NCI-H1694 (cell line): ENCODE data around the gene COQ9.

Source experiments
- DNase-seq: peaks from one replicate; lab custom pipeline; 2025; lab: John Stamatoyannopoulos, UW

COQ9 gene

DNA sequence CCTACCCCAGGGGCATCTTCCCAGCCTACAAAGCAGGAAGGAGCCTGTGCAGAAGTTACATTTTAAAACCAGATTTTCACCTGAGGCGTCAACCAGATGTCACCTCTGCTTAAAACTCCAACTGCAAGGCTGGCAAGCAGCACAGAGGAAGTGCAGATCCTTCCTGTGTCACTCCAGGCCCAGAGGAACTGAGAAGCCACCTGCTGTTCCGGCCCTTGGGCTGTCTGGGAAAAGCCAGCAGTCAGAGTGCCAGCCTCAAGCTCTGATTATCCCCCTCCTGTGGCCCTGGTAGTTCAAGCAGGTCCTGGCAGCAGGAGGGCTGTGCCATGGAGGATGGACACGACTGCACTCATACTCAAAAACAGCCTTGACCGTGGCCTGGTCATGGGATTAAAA lies 25.4 kb downstream of the COQ9 start:
- no peak for DNase-seq

DNA sequence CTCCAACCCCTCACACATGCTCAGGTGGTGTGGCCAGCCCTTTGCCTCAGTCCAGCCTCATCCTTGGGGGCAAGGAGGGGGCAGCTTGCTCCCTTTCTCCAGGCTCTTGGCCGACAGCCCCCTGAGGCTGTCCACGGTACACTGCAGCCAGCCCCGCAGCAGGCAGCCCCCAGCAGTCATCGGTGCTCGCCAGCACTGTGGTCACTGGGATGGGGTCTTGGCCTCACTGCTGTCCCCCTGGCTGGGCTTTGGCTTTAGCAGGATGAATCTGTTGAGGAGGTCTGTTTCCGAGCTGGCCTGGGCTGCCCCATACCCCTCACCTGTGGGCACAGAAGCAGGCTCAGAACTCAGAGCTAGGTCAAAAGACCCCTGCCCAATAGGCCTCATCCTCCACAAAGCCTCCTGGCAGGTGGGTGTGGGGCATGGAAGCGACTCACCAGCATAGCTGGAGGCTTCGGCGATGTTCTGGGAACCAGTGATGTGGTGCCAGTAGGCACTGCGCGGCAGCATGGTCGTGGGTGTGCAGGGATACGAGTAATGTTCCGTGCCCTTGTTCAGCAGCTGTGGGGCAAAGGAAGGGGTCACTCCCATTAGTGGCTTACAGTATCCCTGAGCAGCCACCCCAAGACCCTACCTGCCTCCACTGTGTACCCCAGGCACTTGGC lies 26.0 kb downstream of the COQ9 start:
- DNase-seq: no peak

DNA sequence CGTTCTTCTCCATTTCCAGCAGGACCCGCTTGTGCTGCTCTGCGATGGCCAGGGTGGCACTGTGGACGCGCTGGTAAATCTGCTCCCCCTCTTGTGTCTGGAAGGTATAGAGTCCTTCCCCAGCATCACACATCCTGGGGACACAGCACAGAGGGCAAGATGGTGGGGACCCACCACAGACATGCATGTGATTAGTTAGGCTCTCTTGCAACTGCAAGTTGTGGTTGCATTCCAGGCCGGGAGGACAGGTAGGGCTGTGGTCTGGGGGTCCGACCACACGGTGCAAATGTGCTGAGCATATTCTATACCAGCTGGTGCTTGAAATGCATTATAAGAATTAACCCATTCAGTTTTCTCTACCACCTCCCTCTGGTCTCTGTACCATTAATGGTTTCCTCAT lies 26.6 kb downstream of the COQ9 start:
- no peak for DNase-seq

DNA sequence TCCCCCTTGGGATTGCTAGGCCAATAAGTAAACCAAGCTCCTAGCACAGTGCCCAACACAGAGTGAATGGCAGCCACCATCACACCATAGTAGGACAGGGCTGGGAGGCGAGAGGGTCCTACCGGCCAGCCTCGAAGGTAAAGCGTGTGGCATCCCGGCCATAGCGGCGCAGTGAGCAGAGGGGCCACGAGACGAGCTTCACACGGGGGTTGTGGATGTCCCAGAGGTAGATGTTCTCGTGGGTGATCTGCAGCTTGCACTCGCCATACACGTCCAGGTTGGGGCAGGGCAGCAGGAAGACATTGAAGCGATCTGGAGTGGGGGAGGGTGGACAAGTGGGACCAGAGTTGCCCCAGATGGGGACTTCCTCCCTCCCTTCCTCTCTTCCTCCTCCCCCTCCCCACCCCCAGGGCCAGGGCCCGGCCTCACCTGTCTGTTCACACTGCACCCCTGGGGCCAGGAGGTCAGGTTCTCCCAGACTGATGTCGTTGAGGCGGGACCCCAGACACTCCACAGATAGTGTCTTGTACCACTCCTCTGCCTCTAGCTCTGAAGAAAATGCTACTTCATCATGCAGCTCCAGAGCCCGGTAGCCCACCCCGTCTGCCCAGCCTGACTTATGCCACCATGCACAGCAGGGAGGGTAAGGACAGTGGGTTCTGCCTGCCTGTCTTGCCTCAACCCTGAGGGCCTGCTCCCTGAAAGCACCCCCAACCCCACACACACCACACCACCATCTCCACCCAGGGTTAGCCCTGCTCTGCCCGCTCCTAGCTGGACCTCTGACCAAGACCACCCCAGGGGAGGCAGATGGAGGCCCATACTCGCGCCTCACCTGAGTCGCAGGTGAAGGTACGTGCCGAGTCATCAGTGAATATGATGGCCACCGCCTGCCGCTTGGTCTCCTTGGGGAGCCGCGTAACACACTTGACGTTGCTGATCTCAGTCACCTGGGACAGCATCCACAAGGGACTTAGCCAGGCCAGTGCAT lies 27.7 kb downstream of the COQ9 start:
- no peak for DNase-seq

DNA sequence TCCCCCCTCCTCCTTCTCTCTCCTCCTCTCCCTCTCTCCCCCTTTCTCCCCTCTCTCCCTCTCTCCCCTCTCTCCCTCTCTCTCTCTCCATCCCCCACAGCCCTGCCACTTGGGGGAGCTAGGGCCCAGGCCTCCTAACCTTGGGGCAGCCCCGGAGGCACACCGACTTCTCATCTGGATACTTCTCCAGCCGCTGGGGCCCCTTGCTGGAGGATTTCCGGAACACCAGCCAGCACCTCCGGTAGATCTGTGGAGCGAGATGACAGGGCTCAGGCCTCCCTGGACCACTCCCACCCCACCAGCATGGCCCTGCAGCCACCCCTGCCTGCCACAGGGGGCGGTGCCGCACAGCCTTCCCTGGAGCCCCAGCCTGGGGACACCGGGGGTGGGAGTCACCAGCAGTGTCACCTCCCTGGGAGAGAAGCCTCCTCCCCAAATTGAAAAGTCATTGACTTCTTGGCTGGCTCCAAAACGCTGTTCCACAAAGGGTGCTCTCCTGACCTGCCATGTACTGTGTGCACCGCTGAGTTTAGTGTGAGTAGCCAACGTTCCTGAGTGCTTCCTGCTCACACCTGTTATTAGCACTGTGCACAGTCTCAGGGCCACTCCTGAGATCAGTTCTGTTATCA lies 28.5 kb downstream of the COQ9 start:
- DNase-seq: no peak

DNA sequence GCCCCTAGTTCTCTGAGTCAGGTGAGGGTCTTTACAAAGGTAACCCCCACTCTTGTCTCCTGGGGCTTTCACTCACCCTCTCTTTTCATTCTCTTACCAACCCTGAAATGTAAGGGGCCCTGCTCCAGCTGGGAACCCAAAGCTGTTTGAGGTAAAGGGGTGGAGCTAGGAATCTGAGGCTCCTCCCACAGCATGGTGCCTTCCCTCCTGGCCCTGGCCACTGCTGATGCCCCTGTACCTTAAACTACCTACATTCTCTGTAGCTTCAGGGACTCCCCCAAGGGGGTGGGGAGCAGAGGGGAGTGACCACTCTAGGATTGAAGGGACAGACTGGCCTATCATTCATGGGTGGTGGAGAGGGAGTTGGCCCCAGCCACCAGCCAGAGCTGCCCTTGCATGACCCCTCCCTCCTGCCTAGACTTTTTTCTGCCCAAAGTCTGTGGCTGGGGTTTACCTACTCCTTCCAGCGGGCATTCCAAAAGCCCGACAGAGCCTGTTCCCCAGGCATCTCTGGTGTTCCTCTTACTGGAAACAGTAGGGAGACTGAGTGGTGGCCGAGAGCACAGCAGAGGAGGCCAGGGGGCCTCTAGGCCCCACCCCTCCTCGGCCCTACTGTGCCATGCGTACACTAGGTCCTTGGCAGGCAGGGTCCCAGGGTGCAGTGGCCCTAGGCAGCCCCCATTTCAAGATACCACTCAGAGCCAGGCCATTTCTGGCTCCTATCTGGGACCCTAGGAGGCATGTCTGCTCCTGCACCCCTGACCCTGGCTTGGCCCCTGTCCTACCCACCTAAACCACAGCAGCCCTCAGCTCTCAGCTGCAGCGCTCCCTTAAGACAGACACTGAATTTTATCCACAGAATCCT lies 29.5 kb downstream of the COQ9 start:
- no peak for DNase-seq

DNA sequence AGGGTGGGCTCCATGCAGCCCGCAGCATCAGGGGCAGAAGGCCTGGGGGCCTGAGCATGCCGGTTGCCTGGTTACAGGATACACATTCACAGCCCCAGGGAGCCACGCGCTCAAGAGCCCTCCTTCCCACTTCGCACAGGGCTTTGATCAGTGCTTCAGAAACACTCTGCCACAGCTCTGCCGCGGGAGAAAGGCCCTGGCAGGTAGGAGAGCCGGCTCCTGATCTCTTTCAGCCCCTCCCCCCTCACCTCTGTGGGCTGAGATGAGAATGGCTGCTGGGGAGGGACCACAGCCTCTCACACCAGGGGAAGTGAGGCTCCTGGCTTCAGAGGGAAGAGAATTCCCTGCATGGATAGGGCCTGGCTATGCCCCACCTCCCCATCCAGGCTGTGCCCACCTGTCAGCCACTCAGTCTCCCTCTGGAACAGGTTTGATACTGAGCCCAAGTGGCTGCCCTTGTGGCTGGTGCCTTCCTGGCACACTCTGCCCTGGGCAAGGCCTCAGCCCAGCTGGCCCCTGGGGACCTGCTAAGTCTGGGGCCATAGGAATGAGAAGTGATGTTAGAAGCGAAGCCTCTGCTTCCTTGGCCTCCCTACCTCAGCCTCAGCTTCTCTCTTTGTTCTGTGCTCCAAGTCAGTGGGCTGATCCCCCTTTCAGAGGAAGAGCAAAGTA lies 30.4 kb downstream of the COQ9 start:
- no peak for DNase-seq

DNA sequence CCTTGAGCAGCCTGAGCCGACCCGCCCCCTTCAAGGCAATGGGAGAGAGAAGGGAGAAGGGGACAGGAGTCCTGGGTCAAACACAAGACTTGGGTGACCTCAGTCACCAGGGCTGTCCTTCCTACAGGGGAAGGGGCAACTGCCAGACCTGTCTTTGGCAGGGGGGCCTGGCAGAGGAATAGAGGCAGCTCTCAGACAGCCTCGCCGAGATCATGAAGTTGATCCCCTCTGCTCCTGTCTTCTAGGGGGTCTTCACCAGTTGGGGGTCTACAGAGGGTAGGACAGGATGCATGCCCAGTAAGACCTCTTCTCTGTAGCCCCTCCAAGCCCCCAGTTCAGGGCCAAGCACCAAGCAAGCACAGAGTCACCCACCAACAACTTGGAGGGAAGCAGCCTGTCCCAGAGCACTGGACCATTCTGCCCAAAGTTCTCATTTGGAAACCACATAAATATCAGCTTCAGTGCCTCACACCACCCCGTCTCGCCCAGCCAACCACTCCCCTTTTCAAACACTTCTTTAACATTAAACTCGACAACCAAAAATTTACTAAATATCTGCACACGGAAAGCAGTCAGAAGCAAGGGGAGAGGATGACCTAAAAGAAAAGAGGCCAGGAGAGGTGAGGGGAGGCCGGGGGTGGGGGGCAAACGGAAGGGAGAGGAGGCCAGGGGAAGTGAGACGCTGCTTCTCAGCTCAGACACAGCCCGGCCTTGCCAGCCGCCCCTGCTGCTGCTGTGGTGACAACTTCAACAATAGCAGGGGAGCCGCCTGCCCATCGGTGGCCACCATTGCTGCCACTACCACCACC lies 31.3 kb downstream of the COQ9 start:
- DNase-seq: no peak

DNA sequence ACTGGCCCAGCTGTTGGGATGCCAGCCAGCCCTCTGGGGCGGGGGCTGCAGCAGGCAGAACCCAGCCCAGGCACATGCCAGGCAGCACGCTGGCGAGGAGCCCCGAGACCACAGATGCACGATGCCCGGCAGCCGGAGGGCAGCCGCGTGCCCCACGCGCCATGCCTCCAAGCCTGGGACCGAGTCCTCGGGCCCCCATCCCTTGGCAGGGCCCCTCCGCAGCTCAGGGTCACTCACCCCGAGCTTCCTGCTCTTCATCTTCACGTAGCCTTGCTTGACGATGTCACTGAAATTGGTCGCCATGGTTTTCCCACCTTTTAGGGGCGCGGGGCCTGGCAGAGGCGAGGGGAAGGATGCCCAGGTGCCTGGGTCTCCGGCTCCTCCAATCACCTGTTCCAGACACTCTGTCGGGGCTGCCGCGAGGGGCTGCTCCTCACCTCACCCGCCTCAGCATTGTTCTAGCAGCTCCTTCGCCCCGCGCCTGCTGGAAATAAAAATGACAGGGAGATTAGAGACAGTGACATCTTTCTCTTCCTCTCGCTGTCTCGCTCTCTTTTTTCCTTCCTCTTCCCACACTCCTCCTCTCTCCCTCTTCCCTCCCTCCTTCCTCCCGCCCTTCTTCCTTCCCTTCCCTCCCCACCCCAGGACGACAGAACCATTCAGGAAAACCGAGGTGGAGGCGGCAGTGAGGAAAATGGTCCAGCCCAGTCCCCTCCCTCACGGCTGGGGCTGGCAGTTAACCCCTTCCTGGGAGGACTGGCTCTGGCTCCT lies 32.1 kb downstream of the COQ9 start:
- peak; percentile 30 for DNase-seq

DNA sequence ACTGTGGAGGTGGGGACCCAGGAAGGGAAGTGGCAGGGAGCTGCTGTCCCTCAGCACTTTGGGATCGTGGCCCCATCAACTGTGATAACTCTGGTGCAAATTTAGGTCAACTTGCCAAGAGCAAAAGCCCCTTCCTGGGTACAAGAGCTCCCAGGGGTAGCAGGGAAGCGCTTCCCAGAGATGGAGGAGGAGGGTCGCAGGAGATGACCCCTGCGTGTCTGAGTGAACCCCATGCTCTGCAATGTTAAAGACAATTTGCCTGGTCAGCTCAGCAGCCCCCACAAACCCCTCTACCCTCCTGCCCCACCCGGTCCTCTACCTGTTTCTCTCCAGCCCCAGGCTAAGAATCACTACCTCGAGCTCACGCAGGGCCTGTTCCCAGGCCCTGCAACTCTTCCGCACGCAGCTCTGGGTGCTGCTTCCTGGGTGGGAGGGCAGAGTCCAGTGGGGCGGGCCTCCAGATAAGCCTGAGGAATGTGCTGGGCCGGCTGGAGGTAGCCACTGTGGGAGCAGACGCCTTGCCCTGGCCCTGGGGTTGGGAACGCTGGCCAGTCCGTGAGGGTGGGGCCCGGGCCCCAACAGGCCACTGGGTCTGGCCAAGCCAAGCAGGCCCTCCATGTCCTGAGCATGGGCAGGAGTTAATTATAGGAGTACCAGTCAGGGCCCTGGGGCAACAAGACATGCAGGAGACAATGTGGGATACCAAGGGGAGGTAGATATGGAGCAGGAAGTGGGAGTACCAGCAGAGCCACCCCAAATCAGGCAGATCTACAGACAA lies 32.9 kb downstream of the COQ9 start:
- no peak for DNase-seq

DNA sequence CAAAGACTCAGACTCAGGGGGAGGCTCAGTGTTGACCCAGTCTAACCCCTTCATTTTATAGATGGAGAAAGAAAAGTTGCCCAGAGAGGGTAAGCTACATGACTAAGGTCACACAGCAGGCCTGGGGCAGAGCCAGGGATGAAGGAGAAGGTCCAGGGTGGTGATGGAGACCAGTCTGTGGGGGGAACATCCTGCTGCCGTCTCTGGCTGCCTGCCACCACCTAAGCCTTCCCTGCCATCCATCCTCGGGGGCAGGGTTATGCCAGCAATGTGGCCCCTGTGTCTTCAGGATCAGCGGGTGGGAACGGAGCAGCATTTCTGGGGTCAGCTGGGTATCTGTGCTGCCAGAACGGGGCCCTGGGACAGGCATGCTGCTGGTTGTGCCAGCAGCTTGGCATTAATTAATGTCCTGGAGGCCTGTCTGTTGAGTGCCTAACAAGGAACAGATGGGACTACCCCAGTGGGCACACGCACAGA lies 33.5 kb downstream of the COQ9 start:
- DNase-seq: peak; percentile 38

DNA sequence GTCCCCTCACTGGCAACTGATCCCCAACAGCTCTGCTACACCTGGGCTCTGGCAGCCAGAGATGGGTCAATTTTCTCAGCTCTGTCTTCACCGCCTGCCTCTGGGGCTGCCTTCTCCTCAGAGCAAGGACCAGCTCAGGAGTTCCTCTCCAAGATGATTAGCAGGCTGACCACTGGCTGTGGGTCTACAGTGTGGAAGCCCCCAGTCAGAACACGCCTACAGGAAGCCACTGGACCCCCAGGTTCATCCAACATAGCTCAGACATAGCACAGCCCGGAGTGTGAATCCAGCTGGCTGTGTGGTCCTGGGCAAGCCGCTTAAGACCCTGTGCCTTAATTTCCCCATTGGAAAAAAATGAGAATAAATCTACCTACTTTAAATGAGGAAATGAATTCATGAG lies 34.1 kb downstream of the COQ9 start:
- DNase-seq: no peak

DNA sequence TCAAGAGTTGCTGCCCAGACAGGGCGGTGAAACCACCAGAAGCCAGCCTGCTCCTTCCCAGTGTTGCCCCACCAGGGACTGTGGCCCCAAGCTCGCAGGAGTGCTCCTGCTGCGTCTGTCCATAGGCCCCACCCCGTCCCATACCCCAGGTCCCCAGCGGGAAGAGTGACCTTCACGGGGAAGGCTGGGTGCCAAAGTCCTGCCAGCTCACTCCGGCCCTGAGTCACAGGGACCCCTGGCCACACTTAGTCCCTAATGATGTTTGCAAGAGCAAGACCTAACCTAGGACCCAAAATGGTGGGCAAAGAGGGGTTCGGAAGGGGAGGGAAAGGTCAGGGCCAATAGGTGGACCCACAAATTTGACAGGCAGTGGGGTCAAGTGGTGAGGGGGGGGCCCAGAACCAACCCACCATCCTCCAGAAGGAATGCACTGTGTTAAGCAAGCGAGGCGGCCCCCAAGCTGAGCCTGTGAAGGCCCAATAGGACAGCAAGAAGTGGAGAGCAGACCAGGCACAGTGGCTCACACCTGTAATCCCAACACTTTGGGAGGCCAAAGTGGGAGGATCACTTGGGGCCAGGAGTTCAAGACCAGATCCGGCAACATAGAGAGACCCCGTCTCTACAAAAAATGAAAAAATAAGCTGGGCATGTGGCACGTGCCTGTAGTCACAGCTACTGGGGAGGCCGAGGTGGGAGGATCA lies 35.7 kb downstream of the COQ9 start:
- DNase-seq: no peak

DNA sequence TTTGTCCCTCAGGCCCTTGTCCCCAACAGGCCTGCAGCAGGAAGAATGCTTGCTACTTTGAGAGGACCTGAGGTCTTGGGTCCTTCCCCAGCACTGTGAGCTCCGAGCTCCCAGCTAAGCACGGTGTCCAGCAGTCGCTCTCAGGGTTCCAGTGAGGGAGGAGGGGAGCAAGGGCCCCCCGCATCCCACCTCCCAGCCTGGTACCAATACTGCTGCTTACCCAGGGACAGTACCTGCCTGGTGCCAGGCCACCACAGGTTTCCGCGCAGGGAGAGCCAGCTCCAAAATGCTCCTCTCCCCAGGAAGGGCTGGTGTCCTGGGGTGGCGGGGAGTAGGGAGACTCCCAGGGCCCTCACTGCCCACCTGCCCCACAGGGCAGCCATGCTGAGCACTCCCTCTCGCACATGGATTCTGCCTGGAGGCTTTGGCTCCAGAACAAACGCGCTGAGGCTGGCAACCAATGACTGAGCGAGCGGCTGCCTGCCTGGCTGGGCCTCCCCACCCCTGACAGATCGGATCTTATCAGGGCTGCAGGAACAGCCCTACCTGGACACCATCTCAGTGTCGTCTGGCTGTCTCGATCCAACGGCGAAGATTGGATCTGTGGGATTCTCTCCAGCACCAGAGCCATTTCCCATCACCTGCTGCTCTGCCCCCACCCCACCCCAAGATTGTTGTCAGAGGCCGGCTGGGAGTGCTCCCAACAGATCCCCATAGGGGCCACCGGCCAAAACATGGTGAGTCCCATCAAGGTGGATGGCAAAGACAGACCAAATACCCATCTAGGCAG lies 36.6 kb downstream of the COQ9 start:
- DNase-seq: no peak

DNA sequence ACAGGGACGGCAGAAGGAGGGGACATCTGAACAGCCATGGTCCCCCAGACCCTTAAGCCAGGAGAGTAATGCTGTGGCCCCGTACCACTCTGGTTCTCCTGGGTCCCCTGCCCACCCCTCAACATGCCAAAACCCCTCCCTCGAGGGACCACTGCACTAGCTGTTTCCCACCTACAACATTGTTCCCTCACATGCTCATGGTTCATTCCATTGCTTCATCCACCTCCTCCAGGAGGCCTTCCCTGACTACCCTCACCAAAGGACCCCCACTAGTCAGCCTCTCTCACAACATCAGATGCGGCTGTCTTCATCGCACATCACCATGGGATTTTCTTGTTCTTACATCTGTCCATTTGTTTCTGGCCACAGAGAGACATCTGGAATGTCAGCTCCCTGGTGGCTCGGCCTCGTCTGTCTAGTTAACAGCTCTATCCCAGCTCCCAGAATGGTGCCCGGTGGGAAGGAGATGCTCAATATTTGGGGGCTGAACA lies 37.3 kb downstream of the COQ9 start:
- DNase-seq: no peak

DNA sequence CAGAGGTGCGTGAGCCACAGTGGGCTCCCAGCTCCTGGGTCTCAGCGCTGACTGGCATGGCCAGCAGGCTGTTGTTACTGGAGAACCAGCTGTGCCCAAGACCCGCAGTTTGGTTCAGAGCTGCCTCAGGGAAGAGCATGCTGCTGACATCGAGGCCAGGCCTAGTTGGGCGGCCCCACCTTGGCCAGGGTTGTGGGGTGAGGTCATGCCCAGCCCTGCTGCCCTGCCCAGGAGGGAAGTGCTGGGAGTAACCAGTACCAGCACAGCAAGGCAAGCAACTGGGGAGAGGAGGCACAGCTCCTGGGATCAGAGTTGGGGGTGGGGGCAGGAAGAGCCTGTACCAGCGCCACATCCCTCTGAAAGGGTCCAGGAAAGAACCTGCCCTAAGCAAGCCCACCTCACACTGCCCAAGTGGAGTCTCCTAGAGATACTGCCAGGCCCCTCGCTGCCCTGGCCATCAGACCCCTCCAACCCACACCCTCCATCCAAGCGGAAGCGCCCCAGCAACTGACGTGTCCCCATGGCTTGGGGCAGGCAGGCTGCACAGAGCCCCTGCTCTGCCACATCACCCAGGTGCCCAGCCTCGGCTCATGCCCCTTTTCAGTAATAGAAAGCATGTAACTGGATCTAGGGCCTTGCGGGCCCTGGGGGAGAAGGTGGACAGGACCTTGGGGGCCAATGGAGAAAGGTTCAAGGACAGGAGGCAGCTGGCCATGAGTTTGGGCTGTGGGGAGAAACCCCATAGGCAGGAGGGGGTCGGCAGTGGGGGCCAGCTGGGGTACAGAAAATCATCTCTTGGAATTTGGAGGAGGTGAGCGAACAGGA lies 38.0 kb downstream of the COQ9 start:
- no peak for DNase-seq
